Activated CD4-positive, alpha-beta T cell treated with anti-CD3 and anti-CD28 coated beads, Interleukin-2, Interleukin-6, amounts not matched to agents 100 ng/mL and 50 ng/mL, durations not matched to agents 16 hours and 8 hours (primary cell): ENCODE measurements around the gene ANXA10.
"Not testable (repeated sequence)": the region's sequence is repeated elsewhere in the genome, so short reads cannot be mapped to it uniquely, and the experiment has no call there.

Experiments used
- DNase-seq: peaks from one replicate; pipeline ENCODE4 v3.0.0-alpha.2; 2020

The ANXA10 gene

GRCh38 chr4:168092176-168092712, at the start of gene ANXA10:
ANXA10 (plus strand) TSS chr4:168092537; CDS start chr4:168092701, 164 bp downstream.
- no peak for DNase-seq

- no peak for DNase-seq
These were observed 47.0 kb upstream of the ANXA10 start for GRCh38 chr4:168045354-168045753.

GRCh38 chr4:168050002-168050401, 42.3 kb upstream of the ANXA10 start:
- DNase-seq = no peak

GRCh38 chr4:168051526-168051925, 40.8 kb upstream of the ANXA10 start:
- no peak for DNase-seq

- no peak for DNase-seq
These were observed 34.9 kb upstream of the ANXA10 start for GRCh38 chr4:168057412-168057811.

GRCh38 chr4:168059251-168059650, 33.1 kb upstream of the ANXA10 start:
- no peak for DNase-seq

- DNase-seq = no peak
These were observed 29.3 kb upstream of the ANXA10 start for GRCh38 chr4:168063031-168063430.

- DNase-seq = no peak
These were observed 21.4 kb upstream of the ANXA10 start for GRCh38 chr4:168070903-168071302.

- no peak for DNase-seq
These were observed 21.0 kb upstream of the ANXA10 start for GRCh38 chr4:168071304-168071703.

- DNase-seq = no peak
These were observed 17.5 kb upstream of the ANXA10 start for GRCh38 chr4:168074861-168075260.

- peak; percentile 63 for DNase-seq
These were observed 15.2 kb upstream of the ANXA10 start for GRCh38 chr4:168076989-168077725.

- no peak for DNase-seq
These were observed 14.6 kb upstream of the ANXA10 start for GRCh38 chr4:168077726-168078239.

GRCh38 chr4:168082379-168082778, 10.0 kb upstream of the ANXA10 start:
- no peak for DNase-seq

GRCh38 chr4:168095776-168096406, 3.6 kb downstream of the ANXA10 start:
- no peak for DNase-seq

- no peak for DNase-seq
These were observed 4.1 kb downstream of the ANXA10 start for GRCh38 chr4:168096407-168096784.

- DNase-seq = no peak
These were observed 4.8 kb downstream of the ANXA10 start for GRCh38 chr4:168097161-168097560.

GRCh38 chr4:168098248-168098717, 5.9 kb downstream of the ANXA10 start:
- no peak for DNase-seq

GRCh38 chr4:168099195-168099594, 6.9 kb downstream of the ANXA10 start:
- no peak for DNase-seq

GRCh38 chr4:168101026-168101425, 8.7 kb downstream of the ANXA10 start:
- no peak for DNase-seq

- DNase-seq = no peak
These were observed 10.1 kb downstream of the ANXA10 start for GRCh38 chr4:168102403-168102802.

- DNase-seq = no peak
These were observed 17.2 kb downstream of the ANXA10 start for GRCh38 chr4:168109527-168109926.

- not testable (repeated sequence) for DNase-seq
These were observed 20.7 kb downstream of the ANXA10 start for GRCh38 chr4:168113059-168113458.

GRCh38 chr4:168118116-168118655, 25.8 kb downstream of the ANXA10 start:
- DNase-seq = no peak

GRCh38 chr4:168119100-168119499, 26.8 kb downstream of the ANXA10 start:
- DNase-seq = no peak
